Neural progenitor cell (in vitro differentiated cells): ENCODE results near the gene UNC119B. TPM values are rescaled to one million over a fixed set of nuclear protein-coding genes. Genes with fewer than 3 reads are reported as not detected.
"Not testable (repeated sequence)": the region's sequence is repeated elsewhere in the genome, so short reads cannot be mapped to it uniquely, and the experiment has no call there.

Source experiments
- DNase-seq: peaks from one replicate; pipeline ENCODE4 v3.0.0-alpha.2; 2016; ENCODE audit warnings: low spot score
- H2AFZ ChIP-seq: fragments of 200-600 bp; sonication (generic); replicated peaks from 2 replicates; pipeline ENCODE4 v1.6.1; 2016; ENCODE audit warnings: antibody characterized with exemption
- H3F3A ChIP-seq: fragments of 200-600 bp; sonication (generic); 2 replicates; pipeline ENCODE4 v1.6.1; 2016; ENCODE audit warnings: antibody characterized with exemption, low read depth
- H3K27ac ChIP-seq: fragments of 200-600 bp; sonication (generic); 2 replicates; pipeline ENCODE4 v1.5.1; 2016; ENCODE audit warnings: mild to moderate bottlenecking
- H3K27me3 ChIP-seq: fragments of 200-600 bp; sonication (generic); 2 replicates; pipeline ENCODE4 v1.6.1; 2016; ENCODE audit warnings: mild to moderate bottlenecking, moderate library complexity
- H3K36me3 ChIP-seq: fragments of 200-600 bp; sonication (generic); 2 replicates; pipeline ENCODE4 v1.5.1; 2016
- H3K4me1 ChIP-seq: fragments of 200-600 bp; sonication (generic); 2 replicates; pipeline ENCODE4 v1.6.1; 2016; ENCODE audit warnings: mixed run types
- H3K4me2 ChIP-seq: fragments of 200-600 bp; sonication (generic); 2 replicates; pipeline ENCODE4 v1.6.1; 2016
- H3K4me3 ChIP-seq: fragments of 200-600 bp; sonication (generic); 2 replicates; pipeline ENCODE4 v1.5.1; 2016
- H3K79me2 ChIP-seq: fragments of 200-600 bp; sonication (generic); 2 replicates; pipeline ENCODE4 v1.6.1; 2016; ENCODE audit warnings: low read depth
- H3K9ac ChIP-seq: fragments of 200-600 bp; sonication (generic); 2 replicates; pipeline ENCODE4 v1.6.1; 2016
- H3K9me3 ChIP-seq: fragments of 200-600 bp; sonication (generic); 2 replicates; pipeline ENCODE4 v1.5.1; 2016; ENCODE audit warnings: low read depth
- H4K20me1 ChIP-seq: fragments of 200-600 bp; sonication (generic); 2 replicates; pipeline ENCODE4 v1.6.1; 2016; ENCODE audit warnings: low read depth
- H3K27ac Mint-ChIP-seq: 3 replicates; pipeline ENCODE4 v1.8.0; 2021; ENCODE audit warnings: mixed read lengths
- H3K27me3 Mint-ChIP-seq: 2 replicates; pipeline ENCODE4 v1.8.0; 2022; ENCODE audit warnings: low read depth, mild to moderate bottlenecking, inconsistent platforms, moderate library complexity, mixed read lengths; ENCODE audit not compliant: insufficient read depth
- H3K36me3 Mint-ChIP-seq: 3 replicates; pipeline ENCODE4 v1.8.0; 2021; ENCODE audit warnings: mixed read lengths
- H3K4me1 Mint-ChIP-seq: 3 replicates; pipeline ENCODE4 v1.8.0; 2021; ENCODE audit warnings: mixed read lengths
- H3K4me3 Mint-ChIP-seq: 3 replicates; pipeline ENCODE4 v1.8.0; 2021; ENCODE audit warnings: mild to moderate bottlenecking, moderate library complexity, mixed read lengths
- H3K9me3 Mint-ChIP-seq: 3 replicates; pipeline ENCODE4 v1.8.0; 2020; ENCODE audit warnings: mixed read lengths
- EZH2 ChIP-seq: fragments of 200-600 bp; sonication (generic); IDR thresholded peaks from 2 replicates; pipeline ENCODE4 v1.6.1; 2017; ENCODE audit warnings: antibody characterized with exemption, mild to moderate bottlenecking, moderate library complexity
- EZH2phosphoT487 ChIP-seq: fragments of 200-600 bp; sonication (generic); IDR thresholded peaks from 2 replicates; pipeline ENCODE4 v1.6.1; 2017; ENCODE audit warnings: antibody characterized with exemption
- total RNA-seq: library from RNA; depleted of rRNA; stranded (reverse); fragments of >200 nt; gene quantifications from 2 replicates; pipeline ENCODE4 v1.2.3, GENCODE V29; 2015; ENCODE audit warnings: low replicate concordance
- TF ChIP-seq, protein P1 (sequence below): fragments of 200-600 bp; sonication (generic); IDR thresholded peaks from 2 replicates; pipeline ENCODE4 v1.5.1; 2017; ENCODE audit warnings: antibody characterized with exemption, mild to moderate bottlenecking

The UNC119B gene
- total RNA-seq, 1 donor from 2014 or later: 58.9 TPM

DNA sequence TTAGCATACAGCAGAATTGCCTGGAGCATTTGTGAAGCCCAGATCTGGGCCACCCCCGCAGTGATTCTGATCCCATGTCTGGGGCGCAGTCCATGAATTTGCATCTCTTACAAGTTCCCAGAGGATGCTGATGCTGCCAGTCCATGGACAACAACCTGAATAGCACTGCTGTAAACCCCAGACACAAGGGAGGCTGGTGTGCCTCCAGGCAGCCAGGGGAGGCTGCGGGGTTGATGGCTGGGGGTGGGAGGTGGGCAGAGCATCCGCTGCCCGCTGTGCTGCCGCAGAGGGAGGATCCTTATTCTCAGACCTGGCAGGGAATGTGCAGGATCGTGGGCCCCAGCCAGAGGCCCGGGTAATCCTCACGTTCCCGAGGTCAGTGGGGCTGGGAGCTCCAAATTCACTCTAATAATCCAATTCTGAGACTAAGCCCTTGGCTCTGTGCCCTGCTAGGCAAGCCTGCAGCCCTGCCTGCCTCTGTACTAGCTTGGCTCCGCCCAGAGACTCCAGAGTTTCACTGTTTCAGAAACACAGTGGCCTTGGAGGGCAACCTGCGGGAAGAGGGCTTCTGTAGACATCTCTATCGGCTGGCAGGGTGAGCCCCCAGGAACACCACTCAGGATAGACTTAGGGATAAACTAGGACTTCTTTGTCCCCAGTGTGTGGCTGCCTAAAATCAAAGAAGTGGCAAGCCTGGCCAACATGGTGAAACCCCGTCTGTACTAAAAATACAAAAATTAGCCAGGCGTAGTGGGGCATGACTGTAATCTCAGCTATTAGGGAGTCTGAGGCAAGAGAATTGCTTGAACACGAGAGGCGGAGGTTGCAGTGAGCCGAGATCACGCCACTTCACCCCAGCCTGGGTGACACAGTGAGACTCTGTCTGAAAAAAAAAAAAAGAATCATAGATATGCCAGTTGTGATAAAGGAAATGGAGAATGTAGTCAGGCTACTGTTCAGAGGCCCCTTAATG lies 41.1 kb upstream of the UNC119B start:
- Histone ChIP-seq H3K4me3 (peak overlapping the region; percentile 8), H3K9ac (no peak overlapping the region), H2AFZ (peak overlapping the region; percentile 76), H3K27me3 (no peaks in the 10 kb centered on the region), H3K4me1 (peaks cover 17% of the 10 kb centered on the region), H3F3A (peaks cover 19% of the 10 kb centered on the region), H3K36me3 (no peaks in the 10 kb centered on the region), H3K27ac (no peak overlapping the region), H3K79me2 (no peaks in the 10 kb centered on the region), H4K20me1 (no peaks in the 10 kb centered on the region), H3K9me3 (no peaks in the 10 kb centered on the region), H3K4me2 (peak overlapping the region; percentile 63)
- H3K27ac Mint-ChIP-seq: peak overlapping the region; percentile 53
- no peaks in the 10 kb centered on the region for H3K36me3 Mint-ChIP-seq
- peak; percentile 62 for DNase-seq
- peaks cover 4% of the 10 kb centered on the region for H3K9me3 Mint-ChIP-seq
- H3K4me3 Mint-ChIP-seq: peak overlapping the region; percentile 42
- H3K4me1 Mint-ChIP-seq: peaks cover 32% of the 10 kb centered on the region
- no peak for TF ChIP-seq EZH2
- TF ChIP-seq, protein P1, sequence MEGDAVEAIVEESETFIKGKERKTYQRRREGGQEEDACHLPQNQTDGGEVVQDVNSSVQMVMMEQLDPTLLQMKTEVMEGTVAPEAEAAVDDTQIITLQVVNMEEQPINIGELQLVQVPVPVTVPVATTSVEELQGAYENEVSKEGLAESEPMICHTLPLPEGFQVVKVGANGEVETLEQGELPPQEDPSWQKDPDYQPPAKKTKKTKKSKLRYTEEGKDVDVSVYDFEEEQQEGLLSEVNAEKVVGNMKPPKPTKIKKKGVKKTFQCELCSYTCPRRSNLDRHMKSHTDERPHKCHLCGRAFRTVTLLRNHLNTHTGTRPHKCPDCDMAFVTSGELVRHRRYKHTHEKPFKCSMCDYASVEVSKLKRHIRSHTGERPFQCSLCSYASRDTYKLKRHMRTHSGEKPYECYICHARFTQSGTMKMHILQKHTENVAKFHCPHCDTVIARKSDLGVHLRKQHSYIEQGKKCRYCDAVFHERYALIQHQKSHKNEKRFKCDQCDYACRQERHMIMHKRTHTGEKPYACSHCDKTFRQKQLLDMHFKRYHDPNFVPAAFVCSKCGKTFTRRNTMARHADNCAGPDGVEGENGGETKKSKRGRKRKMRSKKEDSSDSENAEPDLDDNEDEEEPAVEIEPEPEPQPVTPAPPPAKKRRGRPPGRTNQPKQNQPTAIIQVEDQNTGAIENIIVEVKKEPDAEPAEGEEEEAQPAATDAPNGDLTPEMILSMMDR: no peak
- no peak for TF ChIP-seq EZH2phosphoT487
- H3K27me3 Mint-ChIP-seq: peaks cover 10% of the 10 kb centered on the region

DNA sequence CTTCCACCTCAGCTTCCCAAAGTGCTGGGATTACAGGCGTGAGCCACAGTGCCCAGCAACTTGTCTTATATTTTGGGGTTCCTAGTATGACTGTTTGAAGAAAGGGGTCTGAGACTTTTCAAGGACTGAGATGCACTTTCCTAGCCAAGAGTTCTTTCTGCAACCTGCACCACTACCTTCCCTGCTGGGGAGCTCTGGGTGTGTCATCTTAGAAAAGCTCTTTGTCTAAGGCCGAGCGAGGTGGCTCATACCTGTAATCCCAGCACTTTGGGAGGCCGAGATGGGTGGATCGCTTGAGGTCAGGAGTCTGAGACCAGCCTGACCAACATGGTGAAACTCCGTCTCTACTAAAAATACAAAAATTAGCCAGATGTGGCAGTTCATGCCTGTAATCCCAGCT lies 40.0 kb upstream of the UNC119B start:
- not testable (repeated sequence) for H3K9ac ChIP-seq, H3K36me3 Mint-ChIP-seq, H3K4me3 Mint-ChIP-seq, H3K79me2 ChIP-seq, H3K27me3 ChIP-seq, H3K9me3 Mint-ChIP-seq, H4K20me1 ChIP-seq, DNase-seq, H3K4me2 ChIP-seq, H2AFZ ChIP-seq, H3K9me3 ChIP-seq, H3K27ac Mint-ChIP-seq, H3K27ac ChIP-seq, H3K36me3 ChIP-seq, H3K4me3 ChIP-seq
- peaks cover 13% of the 10 kb centered on the region for H3K27me3 Mint-ChIP-seq
- Histone ChIP-seq H3K4me1 (peaks cover 17% of the 10 kb centered on the region), H3F3A (peaks cover 19% of the 10 kb centered on the region)
- H3K4me1 Mint-ChIP-seq: peaks cover 36% of the 10 kb centered on the region

DNA sequence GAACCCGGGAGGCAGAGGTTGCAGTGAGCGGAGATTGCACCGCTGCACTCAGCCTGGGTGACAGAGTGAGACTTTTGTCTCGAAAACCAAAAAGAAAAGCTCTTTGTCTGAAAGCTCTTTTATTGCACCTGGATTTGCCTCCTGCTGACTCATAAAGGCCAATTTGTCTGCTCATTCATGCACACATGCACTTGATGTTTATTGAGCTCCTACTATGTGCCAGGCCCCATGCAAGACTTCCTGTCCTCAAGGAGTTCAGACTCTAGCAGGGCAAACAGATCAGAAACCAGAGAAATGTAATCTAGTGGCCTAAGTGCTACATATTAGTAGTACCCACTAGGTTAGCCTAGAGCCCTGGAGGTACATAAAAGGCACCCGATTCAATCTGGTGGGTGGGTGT lies 39.6 kb upstream of the UNC119B start:
- Histone ChIP-seq H3F3A (peaks cover 19% of the 10 kb centered on the region), H4K20me1 (no peaks in the 10 kb centered on the region), H3K4me1 (peaks cover 17% of the 10 kb centered on the region), H2AFZ (no peak overlapping the region), H3K36me3 (no peaks in the 10 kb centered on the region), H3K27ac (no peak overlapping the region), H3K79me2 (no peaks in the 10 kb centered on the region), H3K4me2 (no peak overlapping the region), H3K27me3 (no peaks in the 10 kb centered on the region), H3K9me3 (no peaks in the 10 kb centered on the region), H3K4me3 (no peak overlapping the region), H3K9ac (no peak overlapping the region)
- H3K9me3 Mint-ChIP-seq: peaks cover 4% of the 10 kb centered on the region
- no peak overlapping the region for H3K27ac Mint-ChIP-seq
- peaks cover 37% of the 10 kb centered on the region for H3K4me1 Mint-ChIP-seq
- TF ChIP-seq EZH2 (no peak), EZH2phosphoT487 (no peak)
- TF ChIP-seq, protein P1: no peak
- no peak overlapping the region for H3K4me3 Mint-ChIP-seq
- H3K27me3 Mint-ChIP-seq: peaks cover 14% of the 10 kb centered on the region
- H3K36me3 Mint-ChIP-seq: no peaks in the 10 kb centered on the region
- no peak for DNase-seq

DNA sequence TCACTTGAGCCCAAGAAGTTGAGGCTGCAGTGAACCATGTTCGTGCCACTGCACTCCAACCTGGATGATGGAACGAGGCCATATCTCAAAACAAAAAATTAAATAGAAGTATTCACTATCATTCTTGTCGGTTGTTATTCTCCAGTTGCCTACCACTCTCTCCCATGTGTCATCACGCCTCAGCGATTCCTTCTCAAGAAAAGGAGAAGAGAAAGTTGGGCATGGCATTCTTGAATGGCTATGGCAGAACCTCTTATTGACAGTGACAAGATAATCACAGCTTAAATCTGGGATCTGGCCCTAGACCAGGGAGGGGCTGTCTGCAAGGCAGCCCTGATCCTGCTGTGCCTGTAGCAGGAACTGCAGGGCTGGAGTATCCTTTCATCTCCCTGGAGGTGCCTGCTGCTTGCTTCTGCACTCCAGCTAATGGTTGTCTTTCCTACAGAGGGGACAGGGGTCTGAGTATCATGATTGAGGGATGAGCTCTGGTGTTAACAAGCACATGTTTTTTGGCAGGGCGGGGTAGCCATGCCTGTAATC lies 36.1 kb upstream of the UNC119B start:
- H3K27me3 Mint-ChIP-seq: peaks cover 12% of the 10 kb centered on the region
- H3K9ac ChIP-seq: no peak overlapping the region
- H3K9me3 Mint-ChIP-seq: peaks cover 4% of the 10 kb centered on the region
- TF ChIP-seq EZH2 (no peak), EZH2phosphoT487 (no peak)
- TF ChIP-seq, protein P1: no peak
- no peaks in the 10 kb centered on the region for H4K20me1 ChIP-seq
- no peaks in the 10 kb centered on the region for H3K9me3 ChIP-seq
- no peak overlapping the region for H2AFZ ChIP-seq
- no peak overlapping the region for H3K27ac Mint-ChIP-seq
- H3K36me3 Mint-ChIP-seq: no peaks in the 10 kb centered on the region
- no peaks in the 10 kb centered on the region for H3K79me2 ChIP-seq
- DNase-seq: no peak
- H3K4me1 ChIP-seq: peaks cover 6% of the 10 kb centered on the region
- peaks cover 3% of the 10 kb centered on the region for H3F3A ChIP-seq
- H3K27ac ChIP-seq: no peak overlapping the region
- no peaks in the 10 kb centered on the region for H3K27me3 ChIP-seq
- peaks cover 18% of the 10 kb centered on the region for H3K4me1 Mint-ChIP-seq
- no peak overlapping the region for H3K4me3 ChIP-seq
- no peaks in the 10 kb centered on the region for H3K36me3 ChIP-seq
- H3K4me2 ChIP-seq: no peak overlapping the region
- no peak overlapping the region for H3K4me3 Mint-ChIP-seq
